Activated CD4-positive, alpha-beta T cell treated with anti-CD3 and anti-CD28 coated beads, Interleukin-2, amount 50 U/mL, for 48 hours (primary cell): Measurements from ENCODE around the gene MEIG1.
"Not testable (repeated sequence)": the region's sequence is repeated elsewhere in the genome, so short reads cannot be mapped to it uniquely, and the experiment has no call there.

Experiments used
- DNase-seq, 2 experiments: peaks; one replicate each; pipeline ENCODE4 v3.0.0-alpha.2; 2020

The MEIG1 gene, protein sequence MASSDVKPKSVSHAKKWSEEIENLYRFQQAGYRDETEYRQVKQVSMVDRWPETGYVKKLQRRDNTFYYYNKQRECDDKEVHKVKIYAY

DNA sequence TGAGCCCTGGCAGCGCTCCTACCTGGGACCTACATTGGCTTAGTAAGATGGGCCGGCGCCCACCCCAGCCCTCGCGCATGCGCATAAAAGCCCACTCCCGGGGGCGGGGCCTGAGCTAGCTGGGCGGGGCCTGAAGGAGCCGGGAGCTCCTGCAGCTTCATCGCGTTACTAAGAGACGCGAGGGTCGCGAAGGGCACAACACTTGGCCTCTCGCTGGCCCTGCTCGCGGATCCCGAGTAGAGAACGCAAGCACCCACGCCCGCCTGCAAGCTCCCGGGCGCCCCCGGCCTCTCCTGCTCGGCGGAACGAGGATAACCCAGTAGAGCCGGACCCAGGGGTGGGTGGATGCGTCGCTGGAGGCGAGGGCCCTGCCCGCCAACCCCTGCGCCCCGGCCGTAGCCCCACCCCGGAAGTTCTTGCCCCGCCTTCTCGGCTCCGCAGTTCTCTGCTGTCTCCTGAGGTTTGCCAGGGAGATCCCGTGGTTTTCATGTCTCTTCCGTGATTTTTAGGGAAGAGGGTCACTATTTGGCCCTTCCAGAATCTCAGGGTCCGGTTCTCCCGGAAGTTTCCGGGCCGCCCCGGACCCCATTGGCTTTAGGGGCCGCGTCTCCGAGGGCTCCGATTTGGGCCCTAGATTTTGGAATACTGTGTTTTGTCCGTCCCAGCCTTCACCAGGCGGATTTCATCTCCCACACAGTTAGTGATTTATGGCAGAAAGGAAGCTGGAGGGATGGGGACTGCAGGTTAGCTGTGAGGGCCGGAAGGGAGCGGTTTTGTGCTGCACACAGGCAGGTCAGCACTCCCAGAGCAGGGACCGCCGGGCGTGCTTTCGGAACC is at the start of gene MEIG1:
Gene MEIG1, plus strand, starts transcription at position 168 of the 837 bp plus-strand sequence. CDS start 7,081 bp downstream, outside the sequence.
- peak; percentile 95 to 96 for DNase-seq

DNA sequence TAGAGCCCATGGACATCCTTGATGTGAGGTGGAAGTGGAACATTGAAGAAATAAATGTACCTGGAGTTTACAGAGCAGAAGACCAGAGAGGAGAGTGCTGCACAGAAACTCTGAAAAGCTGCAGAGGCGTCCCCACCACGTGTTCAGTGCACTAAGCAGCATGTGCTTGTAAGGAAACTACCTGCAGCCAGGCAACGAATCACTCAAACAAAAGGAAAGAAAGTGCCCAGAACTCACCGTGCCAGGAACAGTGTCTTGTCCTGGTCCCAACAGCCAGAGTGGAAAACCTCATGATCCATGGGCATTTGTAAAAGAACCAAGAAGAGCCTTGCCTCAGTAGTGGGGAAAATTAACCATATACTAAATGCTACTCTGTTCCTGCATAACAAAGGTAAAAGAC is 48.2 kb upstream of the MEIG1 start:
- DNase-seq, result no peak

DNA sequence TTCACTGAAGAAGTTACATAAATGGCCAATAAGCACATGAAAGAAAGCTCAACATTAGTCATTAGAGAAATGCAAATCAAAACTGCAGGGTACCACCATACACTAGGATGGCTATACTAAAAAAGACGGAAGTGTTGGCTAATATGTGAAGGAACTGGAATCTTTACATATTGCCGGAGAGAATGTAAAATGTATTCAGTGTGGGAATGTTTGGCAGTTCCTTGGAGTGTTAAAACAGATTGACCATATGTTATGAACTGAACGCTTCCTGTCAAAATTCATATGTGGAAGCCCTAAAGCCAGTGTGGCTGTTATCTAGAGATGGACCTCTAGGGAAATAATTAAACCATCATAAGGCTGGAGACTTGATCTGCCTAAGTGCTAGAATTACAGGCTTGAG is 47.4 kb upstream of the MEIG1 start:
- DNase-seq, result no peak

DNA sequence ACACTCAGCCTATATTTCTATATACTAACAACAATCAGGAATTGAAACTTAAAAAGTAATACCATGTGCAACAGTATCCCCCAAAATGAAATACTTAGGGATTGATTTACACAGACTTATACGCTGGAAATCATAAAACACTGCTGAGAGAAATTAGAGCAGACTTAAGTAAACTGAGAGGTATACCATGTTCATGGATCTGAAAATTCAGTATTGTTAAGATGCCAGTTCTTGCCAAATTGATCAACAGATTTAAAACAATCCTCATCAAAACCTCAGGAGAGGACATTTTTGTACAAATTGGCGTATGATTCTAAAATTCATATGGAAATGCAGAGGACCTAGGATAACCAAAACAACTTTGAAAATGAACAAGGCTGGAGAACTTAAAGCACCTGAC is 42.6 kb upstream of the MEIG1 start:
- DNase-seq, result no peak

DNA sequence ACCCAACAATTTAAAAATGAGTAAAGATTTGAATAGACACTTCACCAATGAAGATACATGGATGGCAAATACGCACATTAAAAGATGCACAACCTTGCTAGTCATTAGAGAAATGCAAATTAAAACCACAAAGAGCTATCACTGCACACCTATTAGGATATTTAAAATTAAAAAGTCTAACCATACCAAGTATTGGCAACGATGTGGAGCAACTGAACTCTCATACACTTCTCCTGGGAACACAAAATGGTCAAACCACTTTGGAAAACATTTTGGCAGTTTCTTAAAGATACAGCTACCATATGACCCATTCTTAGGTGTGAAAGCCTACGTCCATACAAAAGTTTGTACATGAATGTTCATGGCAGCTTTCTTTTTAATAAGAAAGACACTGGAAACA is 41.4 kb upstream of the MEIG1 start:
- no peak for DNase-seq

DNA sequence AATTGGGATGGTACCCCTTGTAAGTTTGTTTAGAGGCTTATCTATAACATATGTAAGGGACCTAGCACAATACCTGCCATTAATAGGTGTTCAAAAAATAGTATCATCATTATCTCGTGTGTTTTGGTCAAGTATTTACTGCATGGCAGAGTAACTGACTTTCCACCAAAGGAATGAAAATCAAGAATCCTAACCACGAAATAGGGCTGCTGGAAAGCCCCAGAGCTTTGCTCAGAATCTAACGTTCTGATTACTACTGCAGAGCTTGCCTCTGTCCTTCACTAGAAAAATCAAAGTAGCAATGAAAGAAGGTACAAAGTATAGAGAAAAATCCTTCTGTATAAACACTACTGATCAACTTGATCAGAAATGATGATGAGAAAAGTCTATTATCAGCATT is 40.2 kb upstream of the MEIG1 start:
- DNase-seq, result no peak

DNA sequence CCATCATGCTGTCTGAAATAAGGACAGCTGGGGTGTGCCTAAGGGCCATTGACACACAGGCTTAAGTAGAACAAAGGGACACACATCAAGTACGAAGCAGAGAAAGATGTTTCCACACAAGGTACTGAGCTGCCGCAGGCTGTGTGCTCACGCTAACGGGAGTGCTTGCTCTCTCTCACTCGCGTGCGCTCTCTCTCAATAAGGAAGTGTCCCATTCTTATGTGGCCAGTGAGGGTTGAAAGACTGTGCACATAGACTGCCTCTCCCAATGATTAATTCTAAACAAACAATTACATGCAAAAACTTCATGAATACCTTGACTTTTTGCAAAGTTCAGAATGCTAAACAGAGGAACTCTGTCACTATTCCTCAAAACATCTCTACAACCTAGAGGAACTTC is 35.2 kb upstream of the MEIG1 start:
- DNase-seq, result no peak

DNA sequence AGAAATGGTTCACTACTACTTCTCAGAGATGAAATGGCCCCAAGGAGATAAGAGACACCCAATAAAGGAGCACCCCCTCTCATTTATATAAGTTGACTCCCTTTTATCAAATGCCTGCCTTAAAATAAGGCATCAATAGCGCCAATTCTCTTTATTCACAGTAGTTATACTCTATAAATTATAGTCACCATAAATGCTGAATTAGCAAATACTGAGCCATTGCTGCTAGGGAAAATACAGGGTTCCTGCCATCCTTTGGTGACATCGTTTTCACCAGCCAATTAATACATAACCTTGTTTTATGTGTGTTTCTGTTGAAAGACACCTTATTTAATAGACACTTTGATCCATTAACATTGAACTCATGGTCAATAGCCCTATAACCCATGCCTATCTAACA is 33.9 kb upstream of the MEIG1 start:
- no peak for DNase-seq

DNA sequence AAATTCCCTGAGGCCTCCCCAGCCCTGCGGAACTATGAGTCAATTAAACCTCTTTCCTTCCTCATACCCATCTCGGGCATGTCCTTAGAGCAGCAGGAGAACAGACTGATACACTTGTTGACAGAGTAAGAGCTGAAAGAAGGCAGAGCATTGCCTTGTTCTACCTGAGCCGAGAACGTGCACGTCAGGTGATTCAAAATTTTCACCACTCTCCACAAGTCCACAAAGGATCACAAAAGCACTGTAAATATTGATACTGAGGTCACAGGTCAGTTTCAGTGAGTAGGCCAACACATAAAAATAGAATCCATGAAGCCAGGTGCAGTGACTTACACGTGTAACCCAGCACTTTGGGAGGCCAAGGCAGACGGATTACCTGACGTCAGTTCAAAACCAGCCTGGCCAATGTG is 33.1 kb upstream of the MEIG1 start:
- DNase-seq, result no peak

DNA sequence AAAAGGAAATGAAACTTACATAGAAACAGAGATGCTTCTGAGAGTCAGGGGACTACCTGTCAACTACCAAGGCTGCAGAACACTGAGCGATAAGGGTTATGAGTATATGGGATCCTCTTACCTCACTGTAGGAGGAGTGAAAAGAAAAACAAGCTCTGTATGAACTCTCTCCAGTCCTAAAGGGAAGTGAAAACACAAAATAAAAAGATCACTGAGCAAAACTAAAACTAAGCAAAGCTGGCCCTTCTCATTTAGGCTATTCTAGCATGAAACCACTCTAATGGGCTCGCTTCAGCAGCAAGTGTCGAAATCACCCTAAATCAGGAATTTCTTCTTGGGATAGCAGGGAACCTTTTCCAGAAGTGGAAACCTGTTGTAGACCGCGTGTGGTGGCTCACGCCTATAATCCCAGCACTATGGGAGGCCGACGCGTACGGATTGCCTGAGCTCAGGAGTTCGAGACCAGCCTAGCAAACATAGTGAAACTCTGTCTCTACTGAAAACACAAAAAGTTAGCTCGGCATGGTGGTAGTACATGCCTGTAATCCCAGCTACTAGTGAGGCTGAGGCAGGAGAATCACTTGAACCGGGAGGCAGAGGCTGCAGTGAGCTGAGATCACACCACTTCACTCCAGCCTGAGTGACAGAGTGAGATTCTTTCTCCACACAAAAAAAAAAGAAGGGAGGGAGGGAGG is 32.3 kb upstream of the MEIG1 start:
- DNase-seq, result no peak

DNA sequence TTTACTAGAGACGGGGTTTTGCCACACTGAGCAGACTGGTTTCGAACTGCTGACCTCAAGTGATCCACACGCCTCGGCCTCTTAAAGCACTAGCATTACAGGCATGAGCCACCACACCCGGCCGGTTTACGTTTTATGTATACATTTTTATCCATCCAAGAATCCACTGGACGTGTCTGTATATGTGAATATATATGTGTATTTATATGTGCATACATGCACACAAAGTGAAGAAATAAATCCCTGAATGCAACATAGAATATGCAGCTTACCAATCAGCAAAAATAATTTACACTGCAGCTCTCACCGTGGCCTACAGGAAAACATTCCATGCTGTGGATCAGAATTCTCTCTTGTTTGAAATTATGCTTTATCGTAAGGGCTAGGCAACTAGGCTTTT is 28.6 kb upstream of the MEIG1 start:
- no peak for DNase-seq

DNA sequence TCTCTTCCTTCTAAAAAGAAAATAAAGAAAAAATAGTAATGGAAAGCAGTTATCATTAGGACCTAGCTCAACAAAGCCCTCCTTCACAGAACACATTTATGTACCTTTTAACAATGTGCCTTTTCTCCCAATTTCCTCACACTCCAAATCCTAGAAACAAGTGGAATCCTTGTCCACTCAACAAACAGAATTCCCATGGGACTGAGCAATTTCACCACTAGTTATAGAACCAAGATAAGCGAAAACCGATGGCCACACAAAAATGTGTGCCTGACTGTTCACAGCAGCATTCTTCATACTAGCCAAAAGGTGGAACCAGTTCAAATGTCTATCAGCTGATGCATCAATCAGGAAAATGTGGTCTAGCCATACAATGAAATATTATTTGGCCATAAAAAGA is 22.6 kb upstream of the MEIG1 start:
- no peak for DNase-seq

DNA sequence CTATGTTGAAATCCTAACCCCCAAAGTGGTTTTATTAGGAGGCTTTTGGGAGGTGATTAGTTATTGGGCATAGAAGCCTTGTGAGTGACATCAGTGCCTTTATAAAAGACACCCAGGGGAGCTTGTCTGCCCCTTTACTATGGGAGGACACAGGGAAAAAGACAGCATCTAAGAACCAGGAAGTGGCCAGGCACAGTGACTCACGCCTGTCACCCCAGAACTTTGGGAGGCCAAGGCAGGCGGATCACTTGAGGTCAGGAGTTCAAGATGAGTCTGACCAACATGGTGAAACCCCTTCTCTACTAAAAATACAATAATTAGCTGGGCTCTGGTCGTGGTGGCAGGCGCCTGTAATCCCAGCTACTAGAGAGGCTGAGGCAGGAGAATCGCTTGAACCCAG is 20.2 kb upstream of the MEIG1 start:
- peak; percentile 29 to 47 for DNase-seq

DNA sequence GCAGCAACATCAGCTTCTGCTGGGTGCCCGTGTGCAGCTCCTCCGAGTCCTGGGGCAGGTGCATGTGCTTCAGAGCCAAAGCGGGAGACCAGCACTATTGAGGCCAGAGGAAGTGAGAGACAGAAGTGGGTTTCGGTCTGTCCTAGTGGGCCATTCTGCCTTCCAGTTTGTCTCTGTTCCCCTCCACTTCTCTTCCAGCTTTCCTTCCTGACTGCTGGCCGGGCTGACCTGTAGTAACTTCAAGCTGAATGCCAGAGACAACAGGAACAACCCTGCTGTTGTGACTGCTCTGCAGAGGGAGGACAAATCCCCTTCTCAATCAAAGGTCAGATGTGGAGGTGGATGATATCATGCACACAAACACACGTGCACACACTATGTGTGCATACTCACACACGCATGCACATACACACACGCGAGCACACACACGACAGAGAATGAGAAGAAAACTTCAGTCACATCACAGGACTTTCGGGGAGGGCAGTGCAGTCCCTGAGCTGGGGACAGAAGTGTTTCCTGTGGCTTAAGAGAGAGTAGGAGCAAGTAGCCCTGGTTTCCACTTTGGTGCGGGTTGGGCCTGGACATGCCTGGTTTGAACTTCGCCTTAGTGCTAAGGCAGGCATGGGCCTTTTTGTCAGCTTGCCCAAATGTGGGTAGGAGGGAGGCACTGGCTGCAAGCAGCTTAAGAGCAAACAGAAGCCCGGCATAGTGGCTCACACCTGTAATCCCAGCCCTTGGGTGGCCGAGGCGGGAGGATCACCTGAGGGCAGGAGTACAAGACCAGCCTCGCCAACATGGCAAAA is 16.8 kb upstream of the MEIG1 start:
- DNase-seq, result not testable (repeated sequence)

DNA sequence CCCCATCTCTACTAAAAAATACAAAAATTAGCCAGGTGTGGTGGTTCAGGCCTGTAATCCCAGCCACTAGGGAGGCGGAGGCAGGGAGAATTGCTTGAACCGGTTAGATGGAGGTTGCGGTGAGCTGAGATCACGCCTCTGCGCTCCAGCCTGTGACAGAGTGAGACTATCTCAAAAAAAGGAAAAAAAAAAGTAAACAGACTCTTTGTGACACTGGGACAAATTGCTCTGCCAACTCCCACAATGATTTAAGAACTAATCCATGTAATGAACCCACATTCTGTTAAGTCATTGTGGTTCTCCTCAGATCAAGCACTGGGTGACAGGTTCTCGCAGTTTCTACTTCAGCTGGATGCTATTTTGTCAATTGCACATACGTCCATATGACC is 16.2 kb upstream of the MEIG1 start:
- not testable (repeated sequence) for DNase-seq

DNA sequence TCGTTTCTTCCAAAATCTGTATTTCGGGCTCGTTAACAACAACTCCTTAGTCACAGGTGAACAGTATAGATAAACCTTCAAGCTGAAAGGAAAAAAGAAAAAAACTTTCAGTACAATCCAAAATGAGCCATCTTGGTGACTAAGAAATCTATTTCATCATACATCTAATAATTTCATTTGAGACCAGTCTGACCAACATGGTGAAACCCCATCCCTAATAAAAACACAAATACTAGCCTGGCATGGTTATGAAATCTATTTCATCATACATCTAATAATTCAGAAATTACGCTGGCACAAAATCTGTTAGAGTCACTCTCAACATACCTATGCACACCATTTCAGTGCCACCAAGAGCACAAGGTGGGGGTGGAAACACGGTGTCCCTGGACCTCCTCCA is 14.1 kb upstream of the MEIG1 start:
- DNase-seq, result no peak

DNA sequence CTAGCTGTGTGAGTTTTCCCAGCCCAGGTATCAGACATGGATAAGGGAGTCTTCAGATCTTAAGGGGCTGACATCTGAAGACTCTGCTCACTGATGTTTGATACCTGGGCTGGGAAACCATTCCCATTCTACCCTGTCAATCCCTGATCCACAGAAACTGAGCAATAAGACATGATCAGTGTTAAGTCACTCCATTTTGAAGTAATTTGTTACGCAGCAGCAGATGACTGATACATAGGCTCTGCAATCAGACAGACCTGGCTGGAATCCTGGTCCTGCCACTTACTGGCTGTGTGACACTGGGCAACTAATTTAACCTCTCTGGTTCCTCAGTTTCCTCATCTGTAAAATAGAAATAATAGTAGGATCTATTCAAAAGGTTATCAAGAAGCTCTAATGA is 11.9 kb upstream of the MEIG1 start:
- no peak for DNase-seq

DNA sequence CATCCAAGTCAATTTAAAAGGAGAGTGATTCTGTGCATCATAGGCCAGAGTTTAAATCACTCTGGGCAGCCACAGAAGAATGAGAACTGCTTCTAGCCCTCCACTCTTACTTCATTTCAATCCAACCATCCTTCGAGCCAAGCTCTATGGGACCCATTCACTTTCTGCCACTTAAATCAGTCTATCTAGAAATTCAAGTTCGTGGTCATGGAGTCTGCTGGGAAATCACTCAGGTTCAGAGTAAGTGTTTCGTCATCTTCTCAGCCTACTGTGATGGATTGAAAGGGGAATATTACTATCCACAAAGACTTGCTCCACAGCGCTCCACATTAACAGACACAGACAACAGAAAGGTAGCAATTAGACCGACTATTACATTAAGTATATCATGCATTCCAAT is 9.9 kb upstream of the MEIG1 start:
- no peak for DNase-seq

DNA sequence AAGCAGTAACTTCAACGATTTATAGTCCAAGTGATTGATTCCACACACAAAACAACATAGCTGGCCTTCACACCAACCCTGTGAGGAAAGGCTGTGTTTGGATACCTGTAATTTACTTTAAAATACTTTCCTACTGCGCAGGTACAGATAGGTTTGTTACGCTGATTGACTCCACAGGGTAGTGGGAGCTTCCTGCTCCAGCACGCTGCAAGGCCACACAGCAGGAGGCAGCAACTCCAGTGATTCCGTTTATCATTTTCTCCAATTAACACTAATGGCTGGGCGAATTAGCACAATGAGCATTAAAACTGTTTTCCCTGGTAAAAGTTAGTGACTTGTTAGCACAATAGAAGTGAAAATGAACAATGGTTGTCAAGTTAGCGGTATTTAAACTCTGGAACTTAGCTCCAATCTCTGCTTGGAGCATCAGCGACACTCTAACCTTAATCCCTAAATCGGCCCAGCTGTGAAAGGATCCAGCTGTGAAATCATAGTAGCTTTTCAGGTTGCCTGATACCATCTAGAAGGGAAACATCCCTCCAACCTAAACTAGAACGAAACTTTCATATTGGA is 6.3 kb upstream of the MEIG1 start:
- no peak for DNase-seq

DNA sequence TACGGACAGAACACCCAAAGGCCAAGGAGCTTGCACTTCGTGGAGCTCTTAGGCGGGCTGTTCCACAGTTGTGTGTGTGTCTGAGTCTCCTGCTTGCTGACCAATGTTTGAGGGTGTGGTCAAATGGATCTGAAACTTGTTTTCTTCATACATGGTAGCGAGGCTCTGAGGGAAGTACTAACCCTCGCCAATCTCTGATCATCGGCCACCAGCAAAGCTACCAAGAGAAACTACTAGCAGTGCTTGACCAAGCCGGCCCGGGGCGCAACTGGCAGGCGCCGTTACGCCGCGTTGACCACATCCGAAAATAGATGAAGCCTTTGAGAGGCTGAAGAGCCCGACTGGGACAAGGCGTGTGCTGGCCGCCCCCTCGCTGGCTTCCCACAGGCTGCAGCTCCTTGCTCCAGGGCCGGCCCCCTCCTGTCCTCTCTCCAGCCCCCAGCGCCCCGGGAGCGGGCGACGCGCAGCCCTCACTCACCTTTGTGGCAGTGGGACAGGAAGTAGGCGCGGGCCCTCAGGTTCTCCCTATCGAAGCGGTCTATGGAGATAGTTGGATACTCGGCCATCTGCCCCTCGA is 5.7 kb upstream of the MEIG1 start:
- peak in 1 of 2 experiments; percentile 15 for DNase-seq

DNA sequence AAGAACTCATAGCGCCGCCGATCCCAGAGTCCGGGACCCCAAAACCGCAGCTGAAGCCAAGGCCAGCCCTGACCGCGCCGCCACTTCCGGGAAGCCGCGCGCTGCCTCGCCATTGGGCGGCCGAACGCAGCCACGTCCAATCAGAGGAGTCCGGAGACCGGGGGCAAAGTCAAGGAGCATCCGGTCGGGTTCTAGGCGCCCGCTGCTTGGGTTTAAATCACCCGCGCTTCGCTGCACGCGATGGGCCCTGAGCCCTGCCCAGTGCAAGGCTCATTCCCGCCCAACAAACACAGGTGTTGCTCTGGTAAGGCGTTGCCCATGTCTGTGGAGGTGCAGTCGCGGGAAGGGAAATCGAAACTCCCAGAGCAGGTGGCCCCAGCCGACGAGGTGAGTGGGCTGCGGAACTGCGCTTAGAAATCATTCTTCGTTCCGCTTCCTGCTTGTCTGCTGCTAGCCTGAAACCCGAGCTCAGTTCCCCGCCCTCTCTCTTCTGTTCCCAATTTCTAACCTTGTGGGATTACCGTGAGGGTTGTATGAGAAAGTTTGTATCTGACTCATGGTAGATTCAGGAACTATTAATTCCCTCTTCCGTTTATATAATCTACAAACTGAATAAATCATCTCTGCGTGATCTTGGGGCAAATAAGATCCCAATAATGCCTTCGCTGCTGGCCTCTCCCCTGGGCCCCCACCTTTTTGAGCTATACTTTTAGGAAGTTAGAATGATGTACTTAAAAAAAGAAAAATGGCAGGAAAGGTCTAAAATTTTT is 5.0 kb upstream of the MEIG1 start, which contains the start of gene DCLRE1C:
Gene DCLRE1C, minus strand, starts transcription at position 96 of the 770 bp plus-strand sequence. Its CDS starts 86 bp downstream, at position 10.
- peak; percentile 87 to 90 for DNase-seq

DNA sequence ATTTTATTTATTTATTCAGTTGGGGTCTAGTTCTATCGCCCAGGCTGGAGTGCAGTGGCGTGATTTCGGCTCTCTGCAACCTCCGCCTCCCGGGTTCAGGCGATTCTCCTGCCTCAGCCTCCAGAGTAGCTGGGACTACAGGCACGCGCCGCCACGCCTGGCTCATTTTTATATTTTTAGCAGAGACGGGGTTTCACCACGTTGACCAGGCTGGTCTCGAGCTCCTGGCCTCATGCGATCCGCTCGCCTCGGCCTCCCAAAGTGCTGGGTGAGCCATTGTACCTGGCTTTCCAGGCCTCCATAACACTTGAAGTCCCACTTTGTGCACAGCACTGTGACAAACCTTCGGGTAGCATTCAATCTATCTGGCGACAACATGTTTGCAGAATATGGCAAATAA is 4.3 kb upstream of the MEIG1 start:
- no peak for DNase-seq
